Measurements from ENCODE around the gene ACER2.

GRCh38 chr9:19387317-19387716 lies 21.5 kb upstream of the ACER2 start:
- TF ChIP-seq YY1 (IDR thresholded peaks at IDR 0.05; ENCODE audit: insufficient read depth, insufficient read length): no peak
- no peak for TF ChIP-seq ZNF274 (IDR thresholded peaks at IDR 0.05; ENCODE audit: low read depth, low read length)

All from NT2/D1 (cell line).